ENCODE data around the gene SH3RF3.

- no peak for TF ChIP-seq POLR2A (IDR thresholded peaks at IDR 0.05; ENCODE audit: low read length)
- TF ChIP-seq GATA1 (IDR thresholded peaks at IDR 0.05; ENCODE audit: low read depth, low read length) = no peak
Measured at GRCh38 chr2:109332880-109333279, 203.9 kb downstream of the SH3RF3 start.
